KMS-11 (cell line): ENCODE measurements around the gene GATA3.

ENCODE experiments used
- H2AFZ ChIP-seq: fragments of 200-600 bp; sonication (generic); 2 replicates; pipeline ENCODE4 v1.6.1; 2016; ENCODE audit warnings: antibody characterized with exemption, mixed run types, low read depth
- H3K27ac ChIP-seq: fragments of 200-600 bp; sonication (generic); 2 replicates; pipeline ENCODE4 v1.6.1; 2016; ENCODE audit warnings: mild to moderate bottlenecking, mixed run types
- H3K27me3 ChIP-seq: fragments of 200-600 bp; sonication (generic); 2 replicates; pipeline ENCODE4 v1.6.1; 2017; ENCODE audit warnings: mild to moderate bottlenecking, low read depth, mixed run types, moderate library complexity; ENCODE audit not compliant: insufficient read depth
- H3K36me3 ChIP-seq: fragments of 200-600 bp; sonication (generic); 2 replicates; pipeline ENCODE4 v1.6.1; 2017; ENCODE audit warnings: mild to moderate bottlenecking, mixed run types; ENCODE audit not compliant: insufficient read depth
- H3K4me1 ChIP-seq: fragments of 200-600 bp; sonication (generic); 2 replicates; pipeline ENCODE4 v1.6.1; 2016; ENCODE audit warnings: mild to moderate bottlenecking, low read depth, mixed run types; ENCODE audit not compliant: poor library complexity, severe bottlenecking
- H3K4me2 ChIP-seq: fragments of 200-600 bp; sonication (generic); 2 replicates; pipeline ENCODE4 v1.7.0; 2016; ENCODE audit warnings: mild to moderate bottlenecking, mixed run types
- H3K4me3 ChIP-seq: fragments of 200-600 bp; sonication (generic); IDR thresholded peaks from 2 replicates; pipeline ENCODE4 v1.6.1; 2017; ENCODE audit warnings: low read depth, low read length, mixed read lengths; ENCODE audit not compliant: insufficient read depth
- H3K79me2 ChIP-seq: fragments of 200-600 bp; sonication (generic); 2 replicates; pipeline ENCODE4 v1.6.1; 2016; ENCODE audit warnings: low read depth, mixed run types; ENCODE audit not compliant: insufficient read depth
- H3K9ac ChIP-seq: fragments of 200-600 bp; sonication (generic); 2 replicates; pipeline ENCODE4 v1.6.1; 2016; ENCODE audit warnings: mild to moderate bottlenecking, mixed run types
- H4K20me1 ChIP-seq: fragments of 200-600 bp; sonication (generic); 2 replicates; pipeline ENCODE4 v1.6.1; 2016; ENCODE audit warnings: mild to moderate bottlenecking, mixed run types; ENCODE audit not compliant: insufficient read depth
- CTCF ChIP-seq: fragments of 200-600 bp; sonication (generic); conservative IDR thresholded peaks from 2 replicates; pipeline ENCODE4 v1.6.1; 2017; ENCODE audit warnings: low read depth, mild to moderate bottlenecking, antibody characterized with exemption, low read length, moderate library complexity, mixed read lengths

Gene GATA3

GRCh38 chr10:8054494-8055407 is at the start of gene GATA3:
GATA3 (plus strand) TSS chr10:8054688; CDS start chr10:8055656, 968 bp downstream.
- Histone ChIP-seq H3K4me2 (peak within 1 kb of the TSS; percentile 76), H2AFZ (peak within 1 kb of the TSS; percentile 74), H3K27me3 (peaks cover 11% of the 10 kb centered on the region; the same call in 1 of the 2 replicates), H3K4me3 (no peak within 1 kb of the TSS), H3K4me1 (no peaks in the 10 kb centered on the region), H3K36me3 (no peaks in the 10 kb centered on the region), H3K27ac (no peak within 1 kb of the TSS), H4K20me1 (no peaks in the 10 kb centered on the region), H3K79me2 (no peaks in the 10 kb centered on the region), H3K9ac (0 out of 2 replicates have a peak within 1 kb of the TSS, but pooled peaks have one; percentile 21)
- no peak for TF ChIP-seq CTCF

- Histone ChIP-seq H3K36me3 (no peaks in the 10 kb centered on the region; the same call in 1 of the 2 replicates), H3K9ac (no peak overlapping the region), H3K4me1 (no peaks in the 10 kb centered on the region), H3K4me3 (no peak overlapping the region), H3K27me3 (no peaks in the 10 kb centered on the region), H3K79me2 (no peaks in the 10 kb centered on the region), H3K27ac (no peak overlapping the region), H2AFZ (no peak overlapping the region), H4K20me1 (no peaks in the 10 kb centered on the region), H3K4me2 (no peak overlapping the region)
- TF ChIP-seq CTCF, result no peak
Measured at GRCh38 chr10:8006274-8006999, 48.1 kb upstream of the GATA3 start.

- no peak overlapping the region for H3K4me3 ChIP-seq
- H3K9ac ChIP-seq, result no peak overlapping the region
- TF ChIP-seq CTCF, result no peak
- no peaks in the 10 kb centered on the region; the same call in 1 of the 2 replicates for H3K36me3 ChIP-seq
- no peak overlapping the region for H3K27ac ChIP-seq
- H3K4me2 ChIP-seq, result no peak overlapping the region
- H3K4me1 ChIP-seq, result no peaks in the 10 kb centered on the region
- no peaks in the 10 kb centered on the region for H3K27me3 ChIP-seq
- H3K79me2 ChIP-seq, result no peaks in the 10 kb centered on the region
- H2AFZ ChIP-seq, result no peak overlapping the region
- H4K20me1 ChIP-seq, result no peaks in the 10 kb centered on the region
Measured at GRCh38 chr10:8009031-8009430, 45.5 kb upstream of the GATA3 start.

GRCh38 chr10:8013006-8013405 is 41.5 kb upstream of the GATA3 start:
- no peak overlapping the region for H3K27ac ChIP-seq
- no peaks in the 10 kb centered on the region for H3K79me2 ChIP-seq
- H4K20me1 ChIP-seq, result no peaks in the 10 kb centered on the region
- H3K9ac ChIP-seq, result no peak overlapping the region
- TF ChIP-seq CTCF, result no peak
- no peaks in the 10 kb centered on the region; the same call in 1 of the 2 replicates for H3K36me3 ChIP-seq
- no peak overlapping the region for H3K4me2 ChIP-seq
- no peak overlapping the region for H3K4me3 ChIP-seq
- no peaks in the 10 kb centered on the region for H3K4me1 ChIP-seq
- H2AFZ ChIP-seq, result no peak overlapping the region
- no peaks in the 10 kb centered on the region for H3K27me3 ChIP-seq
